ENCODE data around the gene SVOPL. TPM values are rescaled to one million over a fixed set of nuclear protein-coding genes. Genes with fewer than 3 reads are reported as not detected.

SVOPL gene
- total RNA-seq, 2 donors from 2014 or later = not detected

- H3K27ac Mint-ChIP-seq = no peak overlapping the region
- H3K4me3 Mint-ChIP-seq = no peak overlapping the region
Observed at GRCh38 chr7:138550337-138550736, 150.8 kb downstream of the SVOPL start.

GRCh38 chr7:138549082-138549481 is 152.1 kb downstream of the SVOPL start:
- no peaks in the 10 kb centered on the region for H3K27me3 Mint-ChIP-seq
- ATAC-seq = no peak
- H3K27ac Mint-ChIP-seq = no peak overlapping the region
- H3K36me3 Mint-ChIP-seq = peaks cover 58% of the 10 kb centered on the region
- no peak overlapping the region for H3K4me3 Mint-ChIP-seq
- H3K9me3 Mint-ChIP-seq = peaks cover 5% of the 10 kb centered on the region
- no peak for DNase-seq (ENCODE audit: low spot score)
- H3K4me1 Mint-ChIP-seq (ENCODE audit: low read depth in 2 of 2) = peaks cover 10 to 12% of the 10 kb centered on the region in 2 donors

More at GRCh38 chr7:138550337-138550736, 150.8 kb downstream of the SVOPL start:
- Mint-ChIP-seq H3K36me3 (peaks cover 54% of the 10 kb centered on the region), H3K9me3 (peaks cover 5% of the 10 kb centered on the region), H3K27me3 (no peaks in the 10 kb centered on the region), H3K4me1 (ENCODE audit: low read depth in 2 of 2) (peaks cover 9 to 10% of the 10 kb centered on the region in 2 donors)
- DNase-seq (ENCODE audit: low spot score) (no peak), ATAC-seq (no peak)

- Mint-ChIP-seq H3K9me3 (peaks cover 5% of the 10 kb centered on the region), H3K36me3 (peaks cover 60% of the 10 kb centered on the region), H3K4me1 (ENCODE audit: low read depth in 2 of 2) (peaks cover 20 to 22% of the 10 kb centered on the region in 2 donors), H3K27ac (no peak overlapping the region), H3K27me3 (no peaks in the 10 kb centered on the region), H3K4me3 (no peak overlapping the region)
- DNase-seq (ENCODE audit: low spot score) = no peak
- no peak for ATAC-seq
Observed at GRCh38 chr7:138546829-138547228, 154.3 kb downstream of the SVOPL start.

- no peak for DNase-seq (ENCODE audit: low spot score)
- peaks cover 62% of the 10 kb centered on the region for H3K36me3 Mint-ChIP-seq
Observed at GRCh38 chr7:138546064-138546619, 155.0 kb downstream of the SVOPL start.

GRCh38 chr7:138545123-138545522 is 156.0 kb downstream of the SVOPL start:
- Mint-ChIP-seq H3K27ac (no peak overlapping the region), H3K9me3 (peaks cover 5% of the 10 kb centered on the region), H3K36me3 (peaks cover 62% of the 10 kb centered on the region), H3K27me3 (no peaks in the 10 kb centered on the region), H3K4me3 (no peak overlapping the region), H3K4me1 (ENCODE audit: low read depth in 2 of 2) (peaks cover 23 to 26% of the 10 kb centered on the region in 2 donors)
- ATAC-seq = no peak
- no peak for DNase-seq (ENCODE audit: low spot score)

More at GRCh38 chr7:138546064-138546619, 155.0 kb downstream of the SVOPL start:
- Mint-ChIP-seq H3K27ac (no peak overlapping the region), H3K4me1 (ENCODE audit: low read depth in 2 of 2) (peaks cover 23 to 26% of the 10 kb centered on the region in 2 donors), H3K27me3 (no peaks in the 10 kb centered on the region), H3K4me3 (no peak overlapping the region), H3K9me3 (peaks cover 5% of the 10 kb centered on the region)
- ATAC-seq = no peak

Other genes with a start within 250 kb of the SVOPL start
- 10 to 100 TPM; 15.2 to 26.2 TPM for gene TRIM24, start 241.1 kb downstream of the SVOPL start, total RNA-seq
- not detected for gene TMEM213, start 96.6 kb upstream of the SVOPL start, total RNA-seq
- gene ATP6V0A4, start 96.8 kb upstream of the SVOPL start, total RNA-seq = under 1 TPM; 0.21 to 0.98 TPM